ELF-1 (cell line): ENCODE measurements around the gene CHL1.
"Not testable (repeated sequence)": the region's sequence is repeated elsewhere in the genome, so short reads cannot be mapped to it uniquely, and the experiment has no call there.

Experiments
- DNase-seq: peaks from one replicate; pipeline ENCODE4 v3.0.0-alpha.2; 2016; ENCODE audit warnings: low read depth, low spot score

CHL1 gene

GRCh38 chr3:341998-342397 lies 145.4 kb downstream of the CHL1 start:
- no peak for DNase-seq

- DNase-seq, result no peak
Observed at GRCh38 chr3:346186-346585, 149.6 kb downstream of the CHL1 start.

- DNase-seq, result no peak
Observed at GRCh38 chr3:347581-347980, 151.0 kb downstream of the CHL1 start.

GRCh38 chr3:350871-351371 lies 154.4 kb downstream of the CHL1 start:
- no peak for DNase-seq

GRCh38 chr3:352599-352998 lies 156.0 kb downstream of the CHL1 start:
- DNase-seq, result no peak

GRCh38 chr3:353191-353739 lies 156.7 kb downstream of the CHL1 start:
- DNase-seq, result no peak

- peak; percentile 38 for DNase-seq
Observed at GRCh38 chr3:354432-354831, 157.9 kb downstream of the CHL1 start.

- DNase-seq, result no peak
Observed at GRCh38 chr3:355622-356021, 159.1 kb downstream of the CHL1 start.

- DNase-seq, result no peak
Observed at GRCh38 chr3:356952-357351, 160.4 kb downstream of the CHL1 start.

- no peak for DNase-seq
Observed at GRCh38 chr3:359672-360071, 163.1 kb downstream of the CHL1 start.

GRCh38 chr3:362681-363338 lies 166.2 kb downstream of the CHL1 start:
- no peak for DNase-seq

- no peak for DNase-seq
Observed at GRCh38 chr3:364287-364686, 167.7 kb downstream of the CHL1 start.

GRCh38 chr3:365268-365667 lies 168.7 kb downstream of the CHL1 start:
- DNase-seq, result no peak

- DNase-seq, result not testable (repeated sequence)
Observed at GRCh38 chr3:366253-366652, 169.7 kb downstream of the CHL1 start.

- no peak for DNase-seq
Observed at GRCh38 chr3:373193-373779, 176.7 kb downstream of the CHL1 start.

GRCh38 chr3:374459-374858 lies 177.9 kb downstream of the CHL1 start:
- no peak for DNase-seq

- no peak for DNase-seq
Observed at GRCh38 chr3:377158-377561, 180.6 kb downstream of the CHL1 start.

- no peak for DNase-seq
Observed at GRCh38 chr3:380801-381200, 184.2 kb downstream of the CHL1 start.

- DNase-seq, result no peak
Observed at GRCh38 chr3:385151-385550, 188.6 kb downstream of the CHL1 start.

- no peak for DNase-seq
Observed at GRCh38 chr3:394775-395174, 198.2 kb downstream of the CHL1 start.

- no peak for DNase-seq
Observed at GRCh38 chr3:396293-396692, 199.7 kb downstream of the CHL1 start.

GRCh38 chr3:399647-400046 lies 203.1 kb downstream of the CHL1 start:
- DNase-seq, result no peak

GRCh38 chr3:403826-404225 lies 207.3 kb downstream of the CHL1 start:
- no peak for DNase-seq
